GM18511 (cell line): ENCODE results near the gene FGFBP3.

Experiments used
- ATAC-seq: cut with Tn5 transposase; IDR thresholded peaks from one replicate; pipeline ENCODE4 v1.9.1; 2021; ENCODE audit warnings: mild to moderate bottlenecking, moderate library complexity; ENCODE audit not compliant: unreplicated experiment

Gene FGFBP3

DNA sequence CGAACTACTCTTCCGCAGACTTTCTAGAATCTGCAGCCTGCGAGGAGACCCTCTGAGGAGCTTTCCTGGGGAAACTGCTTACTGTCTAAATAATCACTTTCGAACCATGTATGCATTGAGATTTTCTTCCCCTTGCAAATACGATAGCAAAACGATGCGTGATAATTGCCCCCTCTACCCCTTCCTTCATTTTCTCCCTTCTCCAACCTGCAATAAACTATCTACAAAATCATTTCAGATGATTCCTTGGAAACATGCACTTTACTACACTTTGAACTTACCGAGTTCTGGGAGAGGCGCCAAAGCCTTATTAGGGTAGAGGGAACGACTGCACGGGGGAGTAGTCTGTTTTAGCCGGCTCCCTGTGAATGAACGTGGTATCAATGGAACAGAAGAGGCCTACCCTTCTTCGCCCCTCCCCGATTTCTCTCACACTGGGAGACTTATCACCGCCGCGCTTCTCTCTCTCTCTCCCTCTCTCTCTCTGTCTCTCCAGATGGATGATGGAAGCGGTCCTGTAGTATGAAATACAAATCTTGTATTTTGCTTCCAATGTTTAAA lies at the start of gene FGFBP3:
Gene FGFBP3, minus strand, starts transcription at position 370 of the 561 bp plus-strand sequence. CDS start 517 bp downstream, outside the sequence.
- ATAC-seq, result peak; percentile 13

- no peak for ATAC-seq
These were observed 47.8 kb upstream of the FGFBP3 start for GRCh38 chr10:91957091-91957490.

- ATAC-seq, result no peak
These were observed 45.8 kb upstream of the FGFBP3 start for GRCh38 chr10:91955114-91955513.

DNA sequence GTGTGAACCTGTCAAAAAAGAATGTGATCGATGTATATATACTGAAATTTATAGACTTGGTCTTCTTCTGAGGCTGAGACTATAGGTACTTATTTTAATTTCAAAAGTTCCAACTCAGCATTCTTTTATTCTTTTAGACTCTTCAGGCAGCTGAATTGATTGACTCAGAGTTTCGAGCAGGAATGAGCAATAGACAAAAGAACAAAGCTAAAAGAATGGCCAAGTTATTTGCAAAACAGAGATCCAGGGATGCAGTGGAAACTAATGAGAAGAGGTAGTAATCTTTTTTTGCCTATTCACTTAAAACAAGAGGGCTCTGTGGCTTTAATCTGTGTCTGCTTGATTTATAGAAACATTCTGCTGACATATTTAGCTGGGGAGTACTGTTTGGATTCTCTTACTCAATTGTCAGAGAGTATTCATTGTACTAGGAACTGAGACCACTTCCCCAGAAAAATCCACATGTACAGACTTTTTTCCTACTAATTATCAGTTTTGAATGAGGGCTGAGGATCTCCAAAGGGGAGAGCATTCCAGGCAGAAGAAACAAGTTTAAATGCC lies 44.4 kb upstream of the FGFBP3 start:
- ATAC-seq, result no peak

DNA sequence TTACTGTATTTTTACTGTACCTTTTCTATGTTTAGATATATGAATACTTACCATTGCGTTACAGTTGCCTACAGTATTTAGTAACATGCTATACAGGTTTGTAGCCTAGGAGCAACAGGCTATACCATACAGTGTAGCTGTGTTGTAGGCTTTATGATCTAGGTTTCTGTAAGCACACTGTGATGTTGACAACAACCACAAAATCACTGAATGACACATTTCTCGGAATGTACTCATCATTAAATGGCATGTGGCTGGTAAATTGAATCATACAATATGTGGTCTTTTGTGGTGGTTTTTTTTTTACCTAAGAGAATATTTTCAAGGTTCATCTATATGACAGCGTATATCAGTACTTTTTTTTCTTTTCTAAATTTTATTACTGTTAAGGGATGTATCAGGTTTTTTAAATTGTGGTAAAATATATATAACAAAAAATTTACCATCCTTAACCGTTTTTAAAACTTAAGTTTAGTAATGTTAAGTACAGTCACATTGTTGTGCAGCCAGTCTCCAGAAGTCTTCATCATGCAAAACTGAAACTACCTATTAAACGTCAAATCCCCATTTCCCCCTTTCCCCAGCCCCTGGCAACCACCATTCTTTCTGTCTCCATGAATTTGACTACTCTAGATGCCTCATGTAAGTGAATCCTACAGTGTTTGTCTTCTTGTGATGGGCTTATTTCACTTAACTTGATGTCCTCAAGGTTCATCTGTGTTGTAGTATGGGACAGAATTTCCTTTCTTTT lies 35.8 kb upstream of the FGFBP3 start:
- ATAC-seq, result peak; percentile 64

DNA sequence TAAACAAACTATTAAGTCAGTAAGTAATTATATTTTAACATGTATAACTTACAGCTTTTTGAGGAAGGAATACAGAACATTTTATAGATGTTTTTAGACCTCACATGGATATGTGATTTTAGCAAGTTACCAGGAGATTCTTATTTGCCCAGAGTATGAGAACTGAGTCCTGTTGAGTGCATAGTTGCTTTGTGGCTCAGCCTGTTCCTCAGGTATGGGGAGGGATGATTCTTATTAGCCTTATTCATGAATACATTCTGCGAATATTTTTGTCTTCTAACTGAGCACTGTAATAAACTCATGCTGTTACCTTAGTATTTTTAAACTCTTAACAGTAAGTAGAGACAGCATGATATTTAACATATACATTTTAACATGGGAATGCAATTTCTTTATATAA lies 32.1 kb upstream of the FGFBP3 start:
- ATAC-seq, result no peak

DNA sequence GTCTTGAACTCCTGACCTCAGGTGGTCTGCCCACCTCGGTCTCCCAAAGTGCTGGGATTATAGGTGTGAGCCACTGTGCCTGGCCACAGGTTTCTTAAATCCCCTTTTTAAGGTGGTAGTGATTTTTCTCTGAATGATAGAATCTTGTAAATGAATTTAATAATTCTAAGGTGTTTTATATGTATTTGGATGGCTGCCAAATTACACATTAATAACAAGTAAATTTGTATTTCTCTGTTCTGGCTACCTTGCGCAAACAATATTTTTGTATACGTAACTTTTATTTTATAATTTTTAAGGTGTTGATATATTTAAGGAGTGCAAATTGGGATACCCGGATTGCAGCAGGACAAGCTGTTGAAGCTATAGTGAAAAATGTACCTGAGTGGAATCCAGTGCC lies 30.4 kb upstream of the FGFBP3 start:
- no peak for ATAC-seq

GRCh38 chr10:91935886-91936285 lies 26.6 kb upstream of the FGFBP3 start:
- no peak for ATAC-seq

DNA sequence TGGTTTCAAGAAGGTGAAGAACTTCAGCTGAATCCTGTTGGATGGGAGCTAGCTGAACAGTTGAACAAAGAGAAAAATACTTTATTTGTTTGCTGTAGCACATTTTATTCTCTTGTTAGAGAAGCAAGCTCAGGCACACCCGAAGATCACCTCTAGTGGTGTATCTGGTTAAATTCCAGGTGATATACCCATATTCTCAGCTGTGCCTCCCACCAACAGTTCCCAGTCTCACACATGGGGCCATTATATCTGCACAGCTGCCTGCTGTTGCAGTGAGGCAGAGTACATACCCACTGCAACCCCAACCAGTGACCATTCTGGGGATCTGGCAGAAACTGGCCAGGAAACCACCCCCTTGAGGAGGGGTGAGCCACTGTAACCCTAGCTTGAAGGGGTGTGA lies 23.5 kb upstream of the FGFBP3 start:
- no peak for ATAC-seq

- ATAC-seq, result no peak
These were observed 22.4 kb upstream of the FGFBP3 start for GRCh38 chr10:91931526-91932190.

DNA sequence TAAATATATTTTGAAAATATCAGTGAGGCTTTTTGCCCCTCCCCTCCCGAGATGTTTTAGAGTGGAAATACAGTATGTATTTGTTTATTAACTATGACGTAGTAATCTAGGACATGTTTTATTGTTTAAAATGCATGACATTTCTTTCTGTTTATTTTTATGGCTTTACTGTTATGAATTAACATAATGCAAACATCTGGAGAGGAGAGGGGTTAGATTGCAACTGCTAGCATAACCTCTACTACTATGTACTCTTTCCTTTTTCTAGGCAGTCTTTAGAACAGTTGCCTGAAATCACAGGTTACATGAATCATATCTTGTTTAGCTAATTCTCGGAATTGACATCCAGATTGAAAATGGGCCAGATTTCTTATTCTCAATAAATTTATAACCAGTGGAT lies 21.7 kb upstream of the FGFBP3 start:
- ATAC-seq, result no peak

GRCh38 chr10:91925022-91925320 lies 15.7 kb upstream of the FGFBP3 start:
- no peak for ATAC-seq

GRCh38 chr10:91924212-91925021 lies 15.1 kb upstream of the FGFBP3 start:
- peak; percentile 43 for ATAC-seq

DNA sequence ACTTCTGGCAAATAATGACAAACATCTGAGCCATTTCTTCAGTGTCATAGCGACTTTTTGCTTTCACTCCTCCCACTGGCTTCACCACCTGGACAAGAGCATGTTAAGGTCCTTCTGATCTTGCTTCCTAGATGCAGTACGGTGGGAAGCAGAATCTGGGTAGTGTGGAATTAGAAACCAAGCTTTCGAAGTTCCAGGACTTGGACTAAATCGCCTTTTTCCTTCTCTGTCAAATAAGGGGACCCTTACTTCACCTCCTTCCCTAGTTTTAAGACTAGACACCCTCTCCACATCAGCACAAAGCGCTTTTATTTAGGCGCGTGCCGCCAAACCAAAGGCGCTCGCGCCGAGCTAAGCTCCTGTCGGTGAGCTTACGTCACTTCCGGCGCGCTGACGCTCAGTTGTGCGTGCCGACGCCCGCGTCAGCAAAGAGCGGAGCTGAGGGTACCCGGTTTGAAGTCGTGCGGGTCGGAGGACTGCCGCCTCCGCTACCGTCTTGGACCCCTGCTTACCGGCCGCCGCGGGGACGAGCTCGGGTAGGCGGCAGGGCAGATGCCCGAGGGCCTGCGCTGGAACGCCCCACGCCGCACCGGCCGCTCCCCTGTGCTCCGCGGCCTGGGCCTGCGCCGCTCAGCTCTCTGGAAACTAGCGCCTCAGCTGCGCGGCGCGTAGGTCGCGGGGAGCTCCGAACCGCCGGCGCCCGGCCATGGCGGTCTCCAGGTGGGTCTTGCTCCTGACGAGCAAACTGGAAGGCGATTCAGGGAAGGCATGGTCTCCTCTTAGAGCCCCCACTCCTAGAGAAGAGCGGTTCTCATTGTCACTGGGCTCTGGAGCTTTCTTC lies 14.3 kb upstream of the FGFBP3 start, which contains the start of gene BTAF1:
Gene BTAF1, plus strand, starts transcription at position 400 of the 841 bp plus-strand sequence. Its CDS starts 307 bp downstream, at position 707.
- peak; percentile 99 for ATAC-seq

GRCh38 chr10:91919651-91920050 lies 10.4 kb upstream of the FGFBP3 start:
- no peak for ATAC-seq

GRCh38 chr10:91910467-91910866 lies 1.2 kb upstream of the FGFBP3 start:
- ATAC-seq, result no peak

- peak; percentile 89 for ATAC-seq
These were observed 759 bp downstream of the FGFBP3 start for GRCh38 chr10:91908337-91909116.

DNA sequence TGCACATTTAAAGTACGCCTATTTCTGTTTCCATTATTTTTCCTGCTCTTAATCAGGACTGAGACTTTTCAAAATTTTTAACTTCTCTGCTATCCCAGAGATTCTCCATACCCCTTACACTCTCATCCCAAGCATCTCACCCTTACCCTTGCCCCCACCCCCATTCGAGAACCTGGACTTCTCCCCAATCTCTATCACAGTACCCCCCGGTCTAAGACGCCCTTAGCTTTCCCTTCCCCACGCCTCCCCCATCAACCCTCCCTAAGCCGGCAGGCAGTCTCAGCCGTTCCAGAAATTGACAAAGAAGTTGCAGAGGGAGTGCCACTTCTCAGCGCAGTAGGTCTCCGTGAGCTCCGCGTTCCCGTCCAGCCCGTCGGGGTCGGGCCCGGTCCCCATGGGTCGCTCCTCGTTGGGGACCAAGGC lies 1.4 kb downstream of the FGFBP3 start:
- no peak for ATAC-seq

GRCh38 chr10:91907033-91907594 lies 2.2 kb downstream of the FGFBP3 start:
- ATAC-seq, result no peak
